ENCODE results near the gene C16orf78.

- TF ChIP-seq ZNF274 (IDR thresholded peaks at IDR 0.05; ENCODE audit: low read depth, low read length) (no peak), YY1 (IDR thresholded peaks at IDR 0.05; ENCODE audit: insufficient read depth, insufficient read length) (no peak)
These were observed 17.5 kb upstream of the C16orf78 start for GRCh38 chr16:49355933-49356665.

All from NT2/D1 (cell line).